ENCODE results near the gene MAP1B. TPM values are rescaled to one million over a fixed set of nuclear protein-coding genes. Genes with fewer than 3 reads are reported as not detected.

Gene MAP1B
- polyA plus RNA-seq, 1 donor (not counting 4 experiments of a cell fraction or from before 2014, with no cell fraction given): 3.3 TPM

DNA sequence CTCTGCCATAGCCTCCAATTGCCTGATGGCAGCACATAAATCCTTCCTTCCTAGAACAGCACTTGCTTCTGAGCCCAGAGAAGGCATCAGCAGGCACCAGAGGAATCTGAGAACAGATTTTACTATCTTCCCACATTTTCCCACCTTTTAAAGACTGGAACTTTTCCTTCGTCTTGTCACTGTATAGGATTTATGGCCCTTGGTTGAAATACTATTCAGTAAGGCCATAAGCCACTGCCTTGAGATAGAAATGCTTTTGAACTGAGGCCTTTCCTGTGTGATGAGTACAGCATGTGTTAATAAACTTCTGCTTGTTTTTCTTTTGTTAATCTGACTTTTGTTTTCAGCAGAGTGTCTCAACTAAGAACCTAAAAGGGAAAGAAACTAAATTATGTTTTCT, 128.4 kb downstream of the MAP1B start:
- FAIRE-seq (no peak), DNase-seq (ENCODE audit: low read depth, low spot score) (no peak)
- H3K27me3 ChIP-seq (ENCODE audit: control insufficient read depth, extremely low read depth, insufficient read depth, low read length): no peaks in the 10 kb centered on the region
- H3K4me3 ChIP-seq (ENCODE audit: control insufficient read depth in 2 of 3, extremely low read depth in 1 of 3, insufficient read depth in 2 of 3, low read depth in 1 of 3, low read length in 3 of 3): no peak overlapping the region
- H3K9me3 ChIP-seq (ENCODE audit: control insufficient read depth, low read depth, low read length): no peaks in the 10 kb centered on the region
- dilution Hi-C loops (cut with MboI; ENCODE audit: extremely low pct_ligation_motif_present, low sequenced_read_pairs): no loop called here
- peaks cover 1 to 7% of the 10 kb centered on the region in 2 experiments for H3K36me3 ChIP-seq (ENCODE audit: control insufficient read depth in 2 of 2, extremely low read depth in 1 of 2, insufficient read depth in 2 of 2, low read length in 2 of 2)
- no peak overlapping the region for H3K27ac ChIP-seq (ENCODE audit: control insufficient read depth, insufficient read depth, low read length)
- H3K79me2 ChIP-seq (ENCODE audit: control insufficient read depth, insufficient read depth, low read length): no peaks in the 10 kb centered on the region
- no peaks in the 10 kb centered on the region for H4K20me1 ChIP-seq (ENCODE audit: control insufficient read depth, extremely low read depth, insufficient read depth, low read length)
- H2AFZ ChIP-seq (ENCODE audit: control insufficient read depth, low read length): no peak overlapping the region
- TF ChIP-seq, protein P1, sequence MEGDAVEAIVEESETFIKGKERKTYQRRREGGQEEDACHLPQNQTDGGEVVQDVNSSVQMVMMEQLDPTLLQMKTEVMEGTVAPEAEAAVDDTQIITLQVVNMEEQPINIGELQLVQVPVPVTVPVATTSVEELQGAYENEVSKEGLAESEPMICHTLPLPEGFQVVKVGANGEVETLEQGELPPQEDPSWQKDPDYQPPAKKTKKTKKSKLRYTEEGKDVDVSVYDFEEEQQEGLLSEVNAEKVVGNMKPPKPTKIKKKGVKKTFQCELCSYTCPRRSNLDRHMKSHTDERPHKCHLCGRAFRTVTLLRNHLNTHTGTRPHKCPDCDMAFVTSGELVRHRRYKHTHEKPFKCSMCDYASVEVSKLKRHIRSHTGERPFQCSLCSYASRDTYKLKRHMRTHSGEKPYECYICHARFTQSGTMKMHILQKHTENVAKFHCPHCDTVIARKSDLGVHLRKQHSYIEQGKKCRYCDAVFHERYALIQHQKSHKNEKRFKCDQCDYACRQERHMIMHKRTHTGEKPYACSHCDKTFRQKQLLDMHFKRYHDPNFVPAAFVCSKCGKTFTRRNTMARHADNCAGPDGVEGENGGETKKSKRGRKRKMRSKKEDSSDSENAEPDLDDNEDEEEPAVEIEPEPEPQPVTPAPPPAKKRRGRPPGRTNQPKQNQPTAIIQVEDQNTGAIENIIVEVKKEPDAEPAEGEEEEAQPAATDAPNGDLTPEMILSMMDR (optimal IDR thresholded peaks at IDR 0.05 in 1 of 3, IDR thresholded peaks at IDR 0.05 in 1 of 3, conservative IDR thresholded peaks at IDR 0.05 in 1 of 3; ENCODE audit: extremely low read depth in 1 of 3, insufficient read depth in 2 of 3, low read length in 3 of 3): no peak
- TF ChIP-seq EZH2 (IDR thresholded peaks at IDR 0.05; ENCODE audit: low read length): no peak
- no peak overlapping the region for H3K9ac ChIP-seq (ENCODE audit: control insufficient read depth, extremely low read depth, insufficient read depth, low read length)
- H3K4me1 ChIP-seq (ENCODE audit: control insufficient read depth, extremely low read depth, insufficient read depth, low read length): peaks cover 38% of the 10 kb centered on the region
- H3K9me1 ChIP-seq (ENCODE audit: control insufficient read depth, extremely low read depth, insufficient read depth, low read length): peaks cover 4% of the 10 kb centered on the region
- H3K4me2 ChIP-seq (ENCODE audit: control insufficient read depth, extremely low read depth, insufficient read depth, low read depth, low read length): no peak overlapping the region

DNA sequence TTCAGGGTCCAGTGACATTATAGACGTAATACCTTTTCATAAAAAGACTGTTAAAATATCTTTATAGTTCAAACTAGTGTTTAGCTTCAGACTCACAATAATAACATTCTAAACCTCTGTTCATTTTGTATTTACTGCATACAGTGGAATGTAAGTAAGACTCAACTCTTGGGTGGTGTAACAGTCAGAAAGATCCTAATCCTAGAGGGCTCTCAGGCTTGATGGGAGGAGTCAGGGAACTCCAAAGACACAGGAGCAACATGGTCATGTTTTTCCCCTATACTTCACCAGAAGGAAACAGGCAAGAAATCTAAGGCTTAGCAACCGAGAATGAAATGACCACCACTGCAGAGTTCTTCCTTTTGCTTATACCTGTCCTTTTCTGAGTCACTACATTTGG, 130.1 kb downstream of the MAP1B start:
- H3K79me2 ChIP-seq (ENCODE audit: control insufficient read depth, insufficient read depth, low read length): no peaks in the 10 kb centered on the region
- no peaks in the 10 kb centered on the region for H3K27me3 ChIP-seq (ENCODE audit: control insufficient read depth, extremely low read depth, insufficient read depth, low read length)
- no peak overlapping the region for H3K4me2 ChIP-seq (ENCODE audit: control insufficient read depth, extremely low read depth, insufficient read depth, low read depth, low read length)
- H3K4me1 ChIP-seq (ENCODE audit: control insufficient read depth, extremely low read depth, insufficient read depth, low read length): peaks cover 32% of the 10 kb centered on the region
- peaks cover 4% of the 10 kb centered on the region for H3K9me1 ChIP-seq (ENCODE audit: control insufficient read depth, extremely low read depth, insufficient read depth, low read length)
- H4K20me1 ChIP-seq (ENCODE audit: control insufficient read depth, extremely low read depth, insufficient read depth, low read length): no peaks in the 10 kb centered on the region
- H3K9ac ChIP-seq (ENCODE audit: control insufficient read depth, extremely low read depth, insufficient read depth, low read length): no peak overlapping the region
- H2AFZ ChIP-seq (ENCODE audit: control insufficient read depth, low read length): no peak overlapping the region
- DNase-seq (ENCODE audit: low read depth, low spot score) (no peak), FAIRE-seq (no peak)
- dilution Hi-C loops (cut with MboI; ENCODE audit: extremely low pct_ligation_motif_present, low sequenced_read_pairs): no loop called here
- no peak overlapping the region for H3K4me3 ChIP-seq (ENCODE audit: control insufficient read depth in 2 of 3, extremely low read depth in 1 of 3, insufficient read depth in 2 of 3, low read depth in 1 of 3, low read length in 3 of 3)
- no peak overlapping the region for H3K27ac ChIP-seq (ENCODE audit: control insufficient read depth, insufficient read depth, low read length)
- no peaks in the 10 kb centered on the region for H3K36me3 ChIP-seq (ENCODE audit: control insufficient read depth in 2 of 2, extremely low read depth in 1 of 2, insufficient read depth in 2 of 2, low read length in 2 of 2)
- TF ChIP-seq, protein P1 (optimal IDR thresholded peaks at IDR 0.05 in 1 of 3, IDR thresholded peaks at IDR 0.05 in 1 of 3, conservative IDR thresholded peaks at IDR 0.05 in 1 of 3; ENCODE audit: extremely low read depth in 1 of 3, insufficient read depth in 2 of 3, low read length in 3 of 3): no peak
- no peak for TF ChIP-seq EZH2 (IDR thresholded peaks at IDR 0.05; ENCODE audit: low read length)
- no peaks in the 10 kb centered on the region for H3K9me3 ChIP-seq (ENCODE audit: control insufficient read depth, low read depth, low read length)
